Karpas-422 (cell line): Measurements from ENCODE around the gene ALDH1A3. TPM values are rescaled to one million over a fixed set of nuclear protein-coding genes. Genes with fewer than 3 reads are reported as not detected.

Source experiments
- DNase-seq: peaks from one replicate; pipeline ENCODE4 v3.0.0-alpha.2; 2015
- H2AFZ ChIP-seq: fragments of 200-600 bp; sonication (generic); 2 replicates; pipeline ENCODE4 v1.6.1; 2014; ENCODE audit warnings: antibody characterized with exemption, low read length, mixed read lengths
- H3K27ac ChIP-seq: fragments of 200-600 bp; sonication (generic); 2 replicates; pipeline ENCODE4 v1.5.1; 2014; ENCODE audit warnings: mild to moderate bottlenecking, low read length, moderate library complexity
- H3K27me3 ChIP-seq: fragments of 200-600 bp; sonication (generic); 2 replicates; pipeline ENCODE4 v1.6.1; 2014; ENCODE audit warnings: low read length, mixed read lengths
- H3K36me3 ChIP-seq: fragments of 200-600 bp; sonication (generic); 2 replicates; pipeline ENCODE4 v1.6.1; 2014; ENCODE audit warnings: low read length, mixed read lengths; ENCODE audit not compliant: insufficient read depth
- H3K4me1 ChIP-seq: fragments of 200-600 bp; sonication (generic); 2 replicates; pipeline ENCODE4 v1.6.1; 2014; ENCODE audit warnings: mild to moderate bottlenecking, low read length, mixed read lengths
- H3K4me2 ChIP-seq: fragments of 200-600 bp; sonication (generic); 2 replicates; pipeline ENCODE4 v1.6.1; 2014; ENCODE audit warnings: low read length, low read depth, mild to moderate bottlenecking; ENCODE audit not compliant: poor library complexity, severe bottlenecking
- H3K4me3 ChIP-seq: fragments of 200-600 bp; sonication (generic); 2 replicates; pipeline ENCODE4 v1.5.1; 2014; ENCODE audit warnings: mild to moderate bottlenecking, antibody characterized with exemption, low read length, mixed read lengths
- H3K79me2 ChIP-seq: fragments of 200-600 bp; sonication (generic); 2 replicates; pipeline ENCODE4 v1.6.1; 2014; ENCODE audit warnings: mild to moderate bottlenecking, low read length, mixed read lengths
- H3K9ac ChIP-seq: fragments of 200-600 bp; sonication (generic); 2 replicates; pipeline ENCODE4 v1.6.0; 2014; ENCODE audit warnings: low read length
- H3K9me2 ChIP-seq: fragments of 200-600 bp; sonication (generic), shearing (Covaris generic); replicated peaks from 2 replicates; pipeline ENCODE4 v1.6.0; 2014; ENCODE audit warnings: mild to moderate bottlenecking, low read length, moderate library complexity; ENCODE audit not compliant: insufficient read depth
- H3K9me3 ChIP-seq: fragments of 300-700, 200-600 bp; sonication (generic); 2 replicates; pipeline ENCODE4 v1.6.1; 2014; ENCODE audit warnings: low read length, mixed read lengths
- H4K20me1 ChIP-seq: fragments of 200-600 bp; sonication (generic); 2 replicates; pipeline ENCODE4 v1.6.1; 2014; ENCODE audit warnings: mild to moderate bottlenecking, antibody characterized with exemption, low read length, low read depth; ENCODE audit not compliant: insufficient read depth
- total RNA-seq: library from RNA; depleted of rRNA; stranded (reverse); fragments of >200 nt; shearing (Covaris generic); gene quantifications from 2 replicates; pipeline ENCODE4 v1.2.3, GENCODE V29; 2014; ENCODE audit warnings: low replicate concordance

Gene ALDH1A3
- total RNA-seq, 1 experiment from 2014 or later: not detected

GRCh38 chr15:100893261-100893963 lies 13.8 kb downstream of the ALDH1A3 start:
- Histone ChIP-seq H3K4me3 (no peak overlapping the region), H3K9ac (no peak overlapping the region), H3K4me2 (no peak overlapping the region), H2AFZ (no peak overlapping the region), H3K4me1 (peaks cover 7% of the 10 kb centered on the region; the same call in 1 of the 2 replicates), H3K9me2 (no peaks in the 10 kb centered on the region), H3K27ac (no peak overlapping the region), H3K27me3 (no peaks in the 10 kb centered on the region), H3K79me2 (no peaks in the 10 kb centered on the region), H3K9me3 (no peaks in the 10 kb centered on the region), H4K20me1 (no peaks in the 10 kb centered on the region), H3K36me3 (no peaks in the 10 kb centered on the region)
- DNase-seq: no peak

- H3K36me3 ChIP-seq: no peaks in the 10 kb centered on the region
- no peaks in the 10 kb centered on the region for H3K27me3 ChIP-seq
- H4K20me1 ChIP-seq: no peaks in the 10 kb centered on the region
- H2AFZ ChIP-seq: no peak overlapping the region
- no peak overlapping the region for H3K27ac ChIP-seq
- H3K9ac ChIP-seq: no peak overlapping the region
- peaks cover 7% of the 10 kb centered on the region; the same call in 1 of the 2 replicates for H3K4me1 ChIP-seq
- H3K4me3 ChIP-seq: no peak overlapping the region
- no peaks in the 10 kb centered on the region for H3K9me3 ChIP-seq
- no peaks in the 10 kb centered on the region for H3K9me2 ChIP-seq
- H3K79me2 ChIP-seq: no peaks in the 10 kb centered on the region
- DNase-seq: no peak
- no peak overlapping the region for H3K4me2 ChIP-seq
Measured at GRCh38 chr15:100893964-100894295, 14.3 kb downstream of the ALDH1A3 start.

GRCh38 chr15:100895721-100896120 lies 16.1 kb downstream of the ALDH1A3 start:
- H3K27ac ChIP-seq: no peak overlapping the region
- no peak overlapping the region for H3K9ac ChIP-seq
- H3K4me3 ChIP-seq: no peak overlapping the region
- H3K27me3 ChIP-seq: no peaks in the 10 kb centered on the region
- no peak for DNase-seq
- no peaks in the 10 kb centered on the region for H4K20me1 ChIP-seq
- H3K4me2 ChIP-seq: no peak overlapping the region
- no peaks in the 10 kb centered on the region for H3K9me2 ChIP-seq
- no peaks in the 10 kb centered on the region for H3K36me3 ChIP-seq
- H3K9me3 ChIP-seq: no peaks in the 10 kb centered on the region
- H3K4me1 ChIP-seq: peaks cover 7% of the 10 kb centered on the region; the same call in 1 of the 2 replicates
- H3K79me2 ChIP-seq: no peaks in the 10 kb centered on the region
- H2AFZ ChIP-seq: no peak overlapping the region

- Histone ChIP-seq H3K4me2 (no peak overlapping the region), H4K20me1 (no peaks in the 10 kb centered on the region), H3K4me1 (peaks cover 7% of the 10 kb centered on the region; the same call in 1 of the 2 replicates), H2AFZ (no peak overlapping the region), H3K4me3 (no peak overlapping the region), H3K9ac (no peak overlapping the region), H3K27ac (no peak overlapping the region), H3K27me3 (no peaks in the 10 kb centered on the region), H3K9me3 (no peaks in the 10 kb centered on the region), H3K79me2 (no peaks in the 10 kb centered on the region), H3K9me2 (no peaks in the 10 kb centered on the region), H3K36me3 (no peaks in the 10 kb centered on the region)
- no peak for DNase-seq
Measured at GRCh38 chr15:100897221-100898151, 17.9 kb downstream of the ALDH1A3 start.

GRCh38 chr15:100898152-100898490 lies 18.5 kb downstream of the ALDH1A3 start:
- Histone ChIP-seq H3K9me2 (no peaks in the 10 kb centered on the region), H3K4me3 (no peak overlapping the region), H3K4me2 (no peak overlapping the region)

GRCh38 chr15:100898661-100899462 lies 19.2 kb downstream of the ALDH1A3 start:
- H4K20me1 ChIP-seq: no peaks in the 10 kb centered on the region
- peaks cover 7% of the 10 kb centered on the region; the same call in 1 of the 2 replicates for H3K4me1 ChIP-seq
- H3K9me3 ChIP-seq: no peaks in the 10 kb centered on the region
- H3K27ac ChIP-seq: no peak overlapping the region
- no peak overlapping the region for H2AFZ ChIP-seq
- H3K79me2 ChIP-seq: no peaks in the 10 kb centered on the region
- H3K4me3 ChIP-seq: no peak overlapping the region
- no peaks in the 10 kb centered on the region for H3K36me3 ChIP-seq
- no peak overlapping the region for H3K4me2 ChIP-seq
- H3K9ac ChIP-seq: no peak overlapping the region
- no peak for DNase-seq
- H3K27me3 ChIP-seq: no peaks in the 10 kb centered on the region
- H3K9me2 ChIP-seq: no peaks in the 10 kb centered on the region

More at GRCh38 chr15:100898152-100898490, 18.5 kb downstream of the ALDH1A3 start:
- Histone ChIP-seq H3K27ac (no peak overlapping the region), H4K20me1 (no peaks in the 10 kb centered on the region), H3K4me1 (peaks cover 7% of the 10 kb centered on the region; the same call in 1 of the 2 replicates), H3K9me3 (no peaks in the 10 kb centered on the region), H3K79me2 (no peaks in the 10 kb centered on the region), H3K36me3 (no peaks in the 10 kb centered on the region), H3K9ac (no peak overlapping the region), H2AFZ (no peak overlapping the region), H3K27me3 (no peaks in the 10 kb centered on the region)
- no peak for DNase-seq

GRCh38 chr15:100899601-100900000 lies 20.0 kb downstream of the ALDH1A3 start:
- Histone ChIP-seq H3K27me3 (no peaks in the 10 kb centered on the region), H3K4me1 (peaks cover 7% of the 10 kb centered on the region; the same call in 1 of the 2 replicates), H3K4me3 (no peak overlapping the region), H3K79me2 (no peaks in the 10 kb centered on the region), H3K4me2 (no peak overlapping the region), H3K9me2 (no peaks in the 10 kb centered on the region), H3K36me3 (no peaks in the 10 kb centered on the region), H3K9ac (no peak overlapping the region), H4K20me1 (no peaks in the 10 kb centered on the region), H3K9me3 (no peaks in the 10 kb centered on the region), H3K27ac (no peak overlapping the region), H2AFZ (no peak overlapping the region)
- DNase-seq: no peak
